ENCODE data around the gene SPRYD7. TPM values are rescaled to one million over a fixed set of nuclear protein-coding genes. Genes with fewer than 3 reads are reported as not detected.

Gene SPRYD7
- total and polyA plus RNA-seq, 2 of the 13 experiments (the other 11 are each of a cell fraction or from before 2014, with no cell fraction given), result 2.7 to 5.9 TPM

DNA sequence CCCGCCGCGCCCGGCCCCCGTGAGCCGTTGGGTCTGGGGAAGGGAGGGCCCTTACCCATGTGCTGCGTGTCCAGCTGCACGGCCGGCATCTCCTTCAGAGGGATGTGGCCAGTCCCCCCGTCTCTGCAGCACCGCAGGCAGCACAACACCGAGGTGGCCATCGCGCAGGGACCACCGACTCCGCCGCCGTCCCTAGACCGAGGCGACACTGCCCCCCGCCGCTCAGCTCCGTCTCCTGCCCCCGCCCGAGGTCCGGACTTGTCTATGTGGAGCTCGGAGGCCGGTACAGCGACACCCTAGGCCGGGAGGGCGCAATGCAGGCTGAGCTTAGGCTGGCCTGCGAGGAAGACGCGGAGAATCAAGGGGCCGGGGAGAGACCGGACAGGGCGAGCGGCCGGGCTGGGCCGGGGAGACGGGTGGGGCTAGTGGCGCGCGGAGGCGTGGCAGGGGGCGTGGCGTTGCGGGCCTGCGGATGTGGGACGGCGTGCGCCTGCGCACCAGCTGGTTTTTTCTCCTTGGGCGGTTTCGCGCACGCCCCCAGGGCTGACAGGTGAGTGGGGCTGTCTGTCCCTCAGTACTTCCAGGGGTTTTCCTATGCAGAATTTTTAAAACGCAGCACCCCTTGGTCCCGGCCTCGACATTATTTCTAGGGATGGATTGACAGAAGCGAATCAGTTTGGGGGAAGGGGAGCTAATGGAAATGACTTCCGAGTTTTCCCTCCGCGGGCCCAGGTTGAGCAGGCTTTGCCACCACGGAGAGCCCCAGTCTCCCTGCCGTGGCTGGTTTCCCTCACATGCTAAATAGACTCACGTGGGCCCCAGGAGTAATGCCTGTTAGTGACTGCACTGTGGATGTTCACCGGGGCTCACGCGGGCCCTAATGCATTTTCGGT is at the start of gene SPRYD7 (continued):
- TF ChIP-seq, protein P1, sequence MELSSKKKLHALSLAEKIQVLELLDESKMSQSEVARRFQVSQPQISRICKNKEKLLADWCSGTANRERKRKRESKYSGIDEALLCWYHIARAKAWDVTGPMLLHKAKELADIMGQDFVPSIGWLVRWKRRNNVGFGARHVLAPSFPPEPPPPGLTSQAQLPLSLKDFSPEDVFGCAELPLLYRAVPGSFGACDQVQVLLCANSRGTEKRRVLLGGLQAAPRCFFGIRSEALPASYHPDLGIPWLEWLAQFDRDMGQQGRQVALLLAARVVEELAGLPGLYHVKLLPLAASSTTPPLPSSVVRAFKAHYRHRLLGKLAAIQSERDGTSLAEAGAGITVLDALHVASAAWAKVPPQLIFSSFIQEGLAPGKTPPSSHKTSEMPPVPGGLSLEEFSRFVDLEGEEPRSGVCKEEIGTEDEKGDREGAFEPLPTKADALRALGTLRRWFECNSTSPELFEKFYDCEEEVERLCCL (CRISPR knock-in tag; IDR thresholded peaks at IDR 0.05; ENCODE audit: borderline replicate concordance), result no peak
- TF ChIP-seq HNF4A (CRISPR knock-in tag; IDR thresholded peaks at IDR 0.05) (peak; percentile 64), TOPORS (CRISPR knock-in tag; IDR thresholded peaks at IDR 0.05) (0 out of 2 replicates have a peak, but pooled peaks have one; percentile 30), ZNF761 (CRISPR knock-in tag; conservative IDR thresholded peaks at IDR 0.05) (0 out of 2 replicates have a peak, but pooled peaks have one; percentile 47), ZNF230 (CRISPR knock-in tag; IDR thresholded peaks at IDR 0.05) (0 out of 2 replicates have a peak, but pooled peaks have one; percentile 12), THAP11 (CRISPR knock-in tag; IDR thresholded peaks at IDR 0.05) (peak; percentile 85), DR1 (CRISPR knock-in tag; IDR thresholded peaks at IDR 0.05) (peak; percentile 67; the same call in 1 of the 2 replicates), ZNF441 (CRISPR knock-in tag; IDR thresholded peaks at IDR 0.05; ENCODE audit: borderline replicate concordance) (peak; percentile 76), ZNF547 (CRISPR knock-in tag; IDR thresholded peaks at IDR 0.05) (peak; percentile 40), GATAD1 (CRISPR knock-in tag; IDR thresholded peaks at IDR 0.05) (peak; percentile 87), ZBTB7B (CRISPR knock-in tag; IDR thresholded peaks at IDR 0.05) (peak; percentile 95), ERF (CRISPR knock-in tag; IDR thresholded peaks at IDR 0.05) (peak; percentile 85), ZKSCAN8 (CRISPR knock-in tag; IDR thresholded peaks at IDR 0.05; ENCODE audit: borderline replicate concordance) (peak; percentile 89), ATF5 (CRISPR knock-in tag; IDR thresholded peaks at IDR 0.05; ENCODE audit: low read depth) (no peak), CHD4 (IDR thresholded peaks at IDR 0.05; ENCODE audit: borderline replicate concordance, low read length) (no peak), ZFP36L1 (CRISPR knock-in tag; IDR thresholded peaks at IDR 0.05) (peak; percentile 76; the same call in 1 of the 2 replicates), PAF1 (CRISPR knock-in tag; IDR thresholded peaks at IDR 0.05) (no peak), HMGA1 (CRISPR knock-in tag; conservative IDR thresholded peaks at IDR 0.05) (no peak), NFAT5 (CRISPR knock-in tag; IDR thresholded peaks at IDR 0.05) (no peak), GPN1 (CRISPR knock-in tag; IDR thresholded peaks at IDR 0.05; ENCODE audit: borderline replicate concordance) (no peak), ZNF768 (CRISPR knock-in tag; IDR thresholded peaks at IDR 0.05) (peak; percentile 60; the same call in 1 of the 2 replicates), GATA4 (IDR thresholded peaks at IDR 0.05; ENCODE audit: borderline replicate concordance, low read depth) (peak; percentile 47; the same call in 1 of the 2 replicates)
- TF ChIP-seq, protein P2, sequence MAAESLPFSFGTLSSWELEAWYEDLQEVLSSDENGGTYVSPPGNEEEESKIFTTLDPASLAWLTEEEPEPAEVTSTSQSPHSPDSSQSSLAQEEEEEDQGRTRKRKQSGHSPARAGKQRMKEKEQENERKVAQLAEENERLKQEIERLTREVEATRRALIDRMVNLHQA (CRISPR knock-in tag; IDR thresholded peaks at IDR 0.05), result no peak
